Measurements from ENCODE around the gene LYRM2.

LYRM2 gene, protein sequence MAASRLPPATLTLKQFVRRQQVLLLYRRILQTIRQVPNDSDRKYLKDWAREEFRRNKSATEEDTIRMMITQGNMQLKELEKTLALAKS

DNA sequence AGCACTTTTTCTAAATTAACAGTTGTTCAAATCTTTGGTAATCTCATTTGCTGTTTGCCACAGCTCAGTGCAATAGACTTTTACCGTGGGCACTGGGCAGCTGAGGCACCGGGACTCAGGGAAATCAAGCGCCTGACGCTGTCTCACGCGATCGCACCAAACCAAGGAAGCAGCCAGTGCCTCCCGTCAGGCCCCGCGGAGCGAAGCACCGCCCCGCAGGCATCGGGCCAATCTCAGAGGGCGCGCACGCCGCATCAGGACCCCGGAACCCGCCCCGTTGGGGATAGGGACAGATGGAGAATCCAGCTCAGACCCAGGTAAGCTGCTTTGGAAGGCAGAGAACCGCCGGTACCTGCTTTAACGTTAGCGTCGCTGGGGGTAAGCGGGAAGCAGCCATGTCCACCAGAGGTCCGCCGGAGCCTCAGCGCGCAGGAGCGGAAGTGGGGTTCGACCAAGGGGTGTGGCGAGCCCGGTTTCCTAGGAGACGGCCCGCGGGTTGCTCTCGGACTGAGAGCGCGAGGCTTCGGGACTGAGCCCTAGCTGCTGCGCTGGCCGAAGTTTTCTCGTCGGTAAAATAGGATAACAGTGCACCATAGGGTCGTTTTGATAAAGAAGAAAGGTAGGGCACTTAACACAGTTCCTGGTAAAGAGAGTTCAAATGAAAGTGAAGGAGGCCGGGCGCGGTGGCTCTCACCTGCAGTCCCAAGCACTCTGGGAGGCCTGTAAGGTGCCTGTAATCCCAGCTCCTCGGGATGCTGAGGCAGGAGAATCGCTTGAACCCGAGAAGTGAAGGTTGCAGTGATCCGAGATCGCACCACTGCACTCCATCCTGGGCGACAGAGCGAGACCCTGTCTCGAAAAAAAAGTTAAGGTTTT lies at the start of gene LYRM2:
Gene LYRM2, minus strand, starts transcription at position 428 of the 876 bp plus-strand sequence. Its CDS starts 31 bp downstream, at position 397.
- peak; percentile 61 for DNase-seq (ENCODE audit: low read depth)

DNA sequence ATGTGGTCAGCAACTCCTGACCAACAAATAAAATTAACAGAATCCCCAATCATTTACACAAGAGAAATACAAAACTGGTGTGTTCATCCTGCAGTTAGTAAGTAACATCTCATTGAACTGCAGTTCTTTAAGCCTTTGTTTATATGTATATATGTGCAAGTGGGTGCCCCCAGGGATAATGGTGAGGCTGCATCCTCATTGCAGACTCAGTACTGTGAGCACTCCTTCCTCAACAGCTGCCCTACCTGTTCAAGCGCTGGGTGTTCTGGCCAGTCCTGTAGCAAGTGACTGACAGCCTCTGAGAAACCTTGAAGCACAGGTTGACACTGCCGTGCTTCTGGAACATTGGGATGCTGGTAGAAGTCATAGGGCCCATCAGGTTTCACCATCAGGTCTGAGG lies 49.8 kb upstream of the LYRM2 start:
- no peak for DNase-seq (ENCODE audit: low read depth)

DNA sequence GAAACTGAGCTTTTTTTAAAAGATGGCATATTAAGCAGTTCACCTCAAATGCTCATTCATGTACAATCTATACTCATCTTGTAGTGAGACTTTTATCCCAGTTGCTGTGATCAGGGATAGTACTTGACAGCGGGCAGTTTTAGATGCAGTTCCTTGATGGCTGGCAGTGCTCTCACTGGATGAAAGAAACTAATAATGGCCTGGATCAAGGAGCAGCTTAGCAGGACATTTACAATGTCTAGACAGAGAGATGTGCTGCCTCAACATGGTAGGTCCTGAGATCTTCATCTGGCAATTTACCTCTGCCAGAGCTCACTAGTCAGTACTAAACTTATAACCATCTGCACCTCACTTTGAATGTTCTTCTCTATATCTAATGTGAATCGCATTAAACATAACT lies 46.8 kb upstream of the LYRM2 start:
- DNase-seq (ENCODE audit: low read depth), result no peak

DNA sequence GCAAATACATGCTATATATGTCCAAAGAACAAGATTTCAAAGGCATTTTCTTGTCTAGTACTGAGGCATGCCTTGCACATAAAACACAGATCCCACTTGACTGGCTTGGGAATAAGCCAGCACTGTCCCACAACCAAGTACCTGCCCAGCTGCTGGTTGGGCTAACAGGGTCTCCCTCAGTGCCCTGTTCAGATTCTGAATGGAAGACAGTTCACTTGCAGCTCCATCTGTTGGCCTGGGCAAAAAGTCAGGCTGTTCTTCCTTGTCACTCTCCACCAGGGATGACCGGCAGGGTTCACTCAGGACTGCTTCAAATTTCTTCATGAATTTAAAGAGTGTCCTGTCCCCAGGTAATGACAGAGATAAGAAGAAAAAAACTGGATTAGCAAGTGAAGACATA lies 44.4 kb upstream of the LYRM2 start:
- DNase-seq (ENCODE audit: low read depth), result no peak

DNA sequence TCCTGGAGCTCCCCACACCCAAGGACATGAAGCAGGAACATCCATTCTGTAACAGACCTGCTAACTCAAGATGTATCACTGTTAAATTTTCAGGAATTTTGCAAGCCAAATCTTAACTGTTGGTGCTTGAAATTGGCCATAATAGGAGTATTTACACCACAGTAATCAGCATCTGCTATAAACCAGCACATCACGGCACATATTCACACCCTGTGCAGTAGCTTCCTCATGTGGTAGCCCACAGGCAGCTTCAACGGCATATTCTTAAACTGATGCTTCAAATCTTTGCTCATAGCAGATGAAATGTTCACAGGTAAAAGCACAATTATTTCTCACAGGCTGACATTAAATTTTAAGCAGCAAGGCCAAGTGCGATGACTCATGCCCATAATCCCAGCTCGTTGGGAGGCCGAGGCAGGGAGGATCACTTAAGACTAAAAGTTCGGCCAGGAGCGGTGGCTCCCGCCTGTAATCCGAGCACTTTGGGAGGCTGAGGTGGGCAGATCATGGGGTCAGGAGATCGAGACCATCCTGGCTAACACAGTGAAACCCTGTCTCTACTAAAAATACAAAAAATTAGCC lies 43.5 kb upstream of the LYRM2 start:
- no peak for DNase-seq (ENCODE audit: low read depth)

DNA sequence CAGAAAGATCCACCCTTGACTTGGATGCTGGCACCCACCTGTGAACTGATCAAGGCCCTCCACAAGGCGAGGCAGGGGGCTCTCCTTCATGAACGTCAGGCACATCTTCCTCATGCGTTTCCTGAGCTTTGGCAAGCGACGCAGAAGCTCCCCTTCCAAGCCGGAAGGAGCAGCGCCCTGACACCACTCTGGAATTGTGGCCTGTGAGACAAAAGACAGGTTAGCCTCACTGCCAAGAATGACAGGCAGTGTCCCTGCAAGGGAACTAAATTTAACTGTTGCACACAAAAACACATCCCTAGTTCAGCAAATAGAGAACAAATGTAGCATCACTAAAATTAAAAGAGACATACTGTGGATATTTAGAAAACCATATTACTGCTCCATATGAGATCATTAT lies 42.0 kb upstream of the LYRM2 start:
- DNase-seq (ENCODE audit: low read depth), result no peak

DNA sequence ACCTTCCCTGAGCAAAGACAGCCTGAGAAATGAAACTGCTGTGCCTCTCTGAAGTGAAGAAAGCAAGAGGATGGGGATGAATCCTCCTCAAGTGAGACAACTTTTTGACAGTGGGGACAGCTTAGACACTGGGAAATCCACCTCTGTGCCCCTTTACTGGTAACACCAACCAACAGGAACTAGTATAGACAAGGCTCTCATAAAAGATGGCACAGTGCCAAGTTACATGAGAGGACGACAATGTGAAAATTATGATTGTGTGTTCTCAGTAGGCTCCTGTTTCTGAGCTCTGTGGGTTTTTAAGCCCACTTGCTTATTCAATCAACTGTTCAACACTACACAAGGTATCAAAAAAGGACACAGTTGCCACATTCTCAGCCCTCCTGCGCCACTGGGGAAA lies 41.6 kb upstream of the LYRM2 start:
- no peak for DNase-seq (ENCODE audit: low read depth)

DNA sequence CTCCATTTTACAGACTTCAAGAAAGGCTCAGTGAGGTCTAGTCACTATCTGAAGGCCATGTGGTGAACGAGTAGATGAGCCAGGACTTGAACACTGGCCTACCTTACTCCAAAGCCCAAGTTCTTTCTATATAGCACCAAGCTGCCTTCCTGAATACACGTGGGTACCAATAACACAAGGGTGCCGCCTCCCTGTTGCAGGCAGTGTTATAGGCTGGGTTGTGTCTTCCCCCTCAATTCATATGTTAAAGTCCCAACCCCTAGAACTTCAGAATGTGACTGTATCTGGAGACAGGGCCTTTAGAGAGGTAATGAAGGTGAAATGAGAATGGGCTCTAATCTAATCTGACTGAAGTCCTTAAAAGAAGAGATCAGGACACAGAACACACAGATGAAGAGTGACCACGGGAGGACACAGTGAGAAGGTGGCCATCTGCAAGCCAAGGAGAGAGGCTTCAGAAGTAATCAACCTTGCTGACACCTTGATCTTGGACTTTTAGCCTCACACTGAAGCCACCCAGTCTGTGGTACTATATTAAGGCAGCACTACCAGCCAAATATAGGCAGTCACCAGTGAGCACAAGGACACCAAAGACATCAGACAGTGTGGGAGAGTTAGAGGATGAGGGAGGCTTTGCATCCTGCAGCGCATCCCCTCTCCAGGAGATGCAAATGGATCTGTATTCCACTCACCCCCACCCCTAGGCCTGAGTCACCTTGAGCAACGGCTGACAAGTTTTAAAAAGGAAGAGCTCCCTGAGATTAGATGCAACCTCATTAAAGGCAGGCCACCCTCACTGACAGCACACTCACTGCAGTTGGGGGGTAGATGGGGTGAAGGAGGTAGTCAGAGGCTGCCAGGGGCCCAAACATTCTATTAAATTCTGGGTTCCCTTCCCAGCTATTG lies 40.9 kb upstream of the LYRM2 start:
- DNase-seq (ENCODE audit: low read depth), result no peak

DNA sequence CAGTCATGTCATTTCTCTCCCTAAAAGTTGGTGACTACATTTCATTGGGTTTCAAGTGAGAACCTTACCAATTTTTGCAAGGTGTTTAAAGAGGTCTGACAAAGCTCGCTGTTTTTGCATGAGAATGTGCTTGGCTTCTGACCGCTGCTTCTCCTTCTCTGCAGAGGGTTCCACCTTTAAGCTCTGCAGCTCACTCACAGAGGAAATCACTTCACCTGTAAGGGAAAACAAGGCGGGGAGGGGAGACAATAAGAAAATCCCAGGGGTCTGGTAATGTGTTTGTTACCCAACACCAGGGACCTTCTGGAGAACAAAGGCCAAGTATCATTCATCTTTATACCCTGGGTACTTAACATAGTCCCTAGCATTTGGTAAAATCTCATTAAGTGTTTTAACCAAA lies 40.0 kb upstream of the LYRM2 start:
- DNase-seq (ENCODE audit: low read depth), result no peak

DNA sequence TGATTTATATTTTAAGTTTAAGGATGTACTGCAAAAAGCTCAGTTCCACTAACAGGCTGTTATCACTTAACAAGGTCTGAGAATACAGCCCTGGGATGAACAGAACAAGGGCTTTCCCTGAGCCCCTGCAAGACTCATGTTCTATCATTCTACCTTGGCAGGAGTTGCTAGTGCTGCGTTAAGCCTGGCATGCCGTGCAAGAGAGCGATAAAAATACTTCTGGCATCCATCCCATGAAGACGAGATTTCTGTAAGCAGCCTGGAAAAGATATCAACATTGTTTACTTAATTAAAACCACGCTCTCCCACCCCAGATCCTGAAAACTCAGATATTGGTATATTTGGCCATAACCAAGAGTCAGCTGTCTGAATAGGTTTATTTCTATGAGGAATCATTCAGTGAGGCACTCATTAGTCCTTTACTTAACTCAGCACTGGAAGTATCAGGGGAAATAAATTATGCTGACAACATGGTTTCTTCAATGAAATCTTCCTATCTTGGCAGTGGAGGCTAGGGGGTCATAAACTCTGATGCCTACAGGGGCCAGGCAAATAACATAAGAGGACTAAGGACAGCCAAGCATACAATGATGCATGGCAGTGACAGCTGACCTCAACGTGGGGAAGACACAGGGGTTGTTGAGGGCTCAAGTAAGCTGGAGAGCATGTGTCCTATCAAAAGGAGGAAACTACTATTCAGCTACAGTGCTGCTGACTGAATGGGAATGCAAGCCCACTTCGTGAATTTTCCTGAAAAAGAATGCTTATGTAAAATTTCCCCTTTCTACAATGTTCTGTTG lies 37.6 kb upstream of the LYRM2 start:
- DNase-seq (ENCODE audit: low read depth), result no peak

DNA sequence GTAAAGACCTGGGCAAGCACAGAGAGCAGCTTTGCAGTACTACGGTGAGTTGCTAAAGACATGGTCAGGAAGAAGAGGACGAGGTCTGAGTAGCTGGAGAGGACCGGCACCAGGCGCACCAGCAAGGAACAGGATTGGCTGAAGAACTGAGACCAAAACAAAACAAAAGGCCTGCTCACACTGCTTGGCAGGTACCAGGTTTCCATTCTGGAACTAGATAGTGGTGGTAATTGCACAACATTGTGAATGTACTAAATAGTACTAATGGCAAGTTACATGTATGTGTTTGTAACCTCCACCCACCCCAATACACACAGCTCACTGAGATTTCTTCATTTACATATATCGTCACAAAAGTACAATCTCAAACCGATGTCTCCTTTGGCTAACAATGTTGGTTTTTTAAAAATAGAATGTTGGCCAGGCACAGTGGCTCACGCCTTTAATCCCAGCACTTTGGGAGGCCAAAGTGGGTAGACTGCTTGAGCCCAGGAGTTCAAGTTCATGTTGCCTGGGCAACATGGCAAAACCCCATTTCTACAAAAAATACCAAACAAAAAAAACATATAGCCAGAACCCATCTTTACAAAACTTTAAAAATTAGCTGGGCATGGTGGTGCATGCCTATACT lies 32.5 kb upstream of the LYRM2 start:
- no peak for DNase-seq (ENCODE audit: low read depth)

DNA sequence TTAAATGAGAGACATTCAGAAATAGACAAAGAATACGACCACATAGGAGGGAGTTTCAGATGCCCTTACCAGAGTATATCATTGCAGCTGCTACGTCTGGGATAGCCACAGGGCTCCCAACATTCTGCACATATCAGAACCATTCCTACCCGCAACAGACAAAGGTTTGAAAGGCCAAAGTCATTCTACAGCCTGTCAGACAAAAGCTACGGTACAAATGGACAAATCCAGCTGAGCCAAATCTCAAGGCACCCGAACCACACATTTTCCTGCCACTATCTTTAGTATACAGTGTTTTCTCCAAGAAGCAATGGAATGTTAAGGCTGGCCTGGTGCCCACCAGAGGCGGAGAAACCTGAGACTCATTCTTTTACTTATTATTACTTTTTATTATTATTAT lies 30.5 kb upstream of the LYRM2 start:
- DNase-seq (ENCODE audit: low read depth), result no peak

DNA sequence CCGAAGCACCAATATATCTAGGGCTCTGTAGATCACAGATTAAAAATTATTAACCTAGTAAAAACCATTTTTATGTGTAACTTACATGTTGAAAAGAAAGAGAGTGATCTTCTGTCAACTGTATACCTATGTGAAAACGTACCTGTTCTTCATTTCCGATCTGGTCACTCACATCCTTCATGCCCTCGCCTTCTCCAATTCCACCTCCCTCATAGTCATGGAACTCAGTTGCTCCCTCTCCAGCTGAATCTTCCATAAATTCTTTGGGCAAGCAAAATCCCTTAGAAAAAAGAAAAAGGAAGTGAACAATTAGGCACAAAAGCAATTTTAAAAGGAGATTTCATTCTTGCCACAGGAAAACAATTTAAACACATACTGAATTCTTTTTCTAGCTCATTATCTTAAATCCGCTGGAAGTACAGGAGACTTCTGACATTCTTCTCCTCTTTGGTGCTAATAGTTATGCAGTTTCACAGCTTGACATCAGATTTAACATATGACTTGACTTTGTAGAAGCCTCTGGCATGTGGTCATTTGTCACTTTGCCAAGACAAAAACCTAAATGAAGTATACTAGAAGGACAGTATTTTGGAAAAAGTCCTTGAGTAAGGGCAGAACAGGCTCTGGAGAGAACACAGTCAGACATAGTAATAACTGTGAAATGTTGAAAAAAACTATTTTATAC lies 29.5 kb upstream of the LYRM2 start:
- DNase-seq (ENCODE audit: low read depth), result no peak

DNA sequence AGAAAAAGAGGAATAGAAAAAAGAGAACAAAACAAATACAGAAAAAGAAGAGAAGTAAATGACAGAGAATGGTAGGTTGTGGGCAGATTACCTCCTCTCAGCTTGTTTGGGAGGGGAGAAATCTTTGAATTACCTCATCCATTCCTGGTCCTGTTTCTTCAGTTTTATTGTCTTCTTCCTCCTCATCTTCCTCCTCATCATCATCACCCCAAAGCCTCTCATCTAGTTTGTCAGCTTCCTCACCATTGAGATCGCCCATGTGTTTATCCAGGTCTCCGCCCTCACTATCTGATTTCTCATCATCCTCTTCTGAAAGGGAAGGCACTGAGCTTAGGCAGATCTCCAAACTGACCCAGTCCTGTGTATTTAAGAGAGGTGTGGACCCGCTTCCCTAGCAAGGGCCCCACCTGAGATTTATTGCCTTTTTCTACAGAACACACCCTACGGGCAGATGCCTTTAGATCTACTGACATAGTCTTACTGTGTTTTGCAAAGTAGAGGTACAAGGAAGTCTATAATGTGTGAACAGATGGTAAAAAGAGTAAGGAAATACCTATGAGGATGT lies 24.2 kb upstream of the LYRM2 start:
- no peak for DNase-seq (ENCODE audit: low read depth)

DNA sequence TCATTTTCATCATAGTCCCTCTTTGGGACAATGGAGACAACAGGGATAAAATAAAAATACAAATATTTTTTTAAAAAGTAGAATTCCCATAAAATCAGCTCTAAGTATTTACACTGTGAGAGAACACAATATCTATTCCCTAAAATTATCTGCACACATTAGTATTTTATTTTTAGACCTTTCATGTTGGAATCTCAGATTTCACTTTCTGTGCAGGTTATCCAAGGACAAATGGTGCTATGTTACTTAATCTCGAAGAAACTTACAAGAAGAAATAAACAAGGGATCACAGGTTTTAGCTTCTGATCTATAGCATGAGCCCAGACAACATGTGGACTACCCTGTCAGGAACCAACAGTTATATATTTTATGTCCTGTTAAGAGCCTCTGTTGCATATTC lies 23.0 kb upstream of the LYRM2 start:
- DNase-seq (ENCODE audit: low read depth), result no peak

DNA sequence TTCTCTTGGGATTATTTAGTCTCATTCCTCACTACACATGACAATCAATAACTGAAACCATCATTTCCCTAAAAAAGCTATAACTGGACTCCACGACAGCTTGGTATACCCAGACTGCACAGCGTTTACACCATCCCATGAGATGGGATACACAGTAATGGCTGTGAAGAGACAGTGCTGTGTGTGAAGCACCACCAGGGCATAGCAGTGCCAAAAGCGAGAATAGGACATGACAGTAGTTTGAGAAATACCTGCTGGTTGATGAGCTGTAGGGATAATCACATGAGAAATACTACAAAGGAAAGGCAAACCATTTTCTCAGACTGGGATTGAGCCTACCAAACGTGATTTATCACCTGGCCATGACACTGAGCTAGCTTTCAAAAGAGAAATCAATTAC lies 22.4 kb upstream of the LYRM2 start:
- DNase-seq (ENCODE audit: low read depth), result no peak

DNA sequence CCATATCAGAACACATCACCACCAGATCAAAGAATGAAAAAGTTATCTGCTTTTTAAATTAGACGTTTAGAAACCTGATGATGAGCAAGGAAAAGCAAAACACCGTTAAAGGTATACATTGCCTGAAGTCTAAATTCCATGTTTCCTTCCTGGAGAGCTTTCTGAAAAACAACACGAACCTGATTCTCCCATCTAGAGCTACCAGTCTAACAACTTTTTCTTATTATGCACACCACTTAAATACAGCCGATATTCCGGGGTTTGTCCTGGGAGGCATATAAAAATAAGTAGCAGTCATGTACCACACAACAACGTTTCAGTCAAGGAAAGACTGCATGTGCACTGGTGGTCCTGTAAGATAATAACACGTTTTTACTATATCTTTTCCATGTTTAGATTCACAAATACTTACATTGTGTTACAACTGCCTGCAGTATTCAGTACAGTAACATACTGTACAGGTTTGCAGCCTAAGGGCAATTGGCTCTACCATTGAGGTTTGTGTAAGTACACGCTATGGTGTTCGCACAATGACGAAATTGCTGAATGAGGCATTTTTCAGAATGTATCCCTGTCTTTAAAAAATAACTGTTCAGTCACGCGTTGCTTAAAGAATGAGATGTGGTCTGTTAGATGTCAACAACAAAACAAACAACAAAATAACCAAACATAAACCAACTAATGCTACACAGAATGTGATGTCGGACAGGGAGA lies 19.1 kb upstream of the LYRM2 start:
- DNase-seq (ENCODE audit: low read depth), result no peak

DNA sequence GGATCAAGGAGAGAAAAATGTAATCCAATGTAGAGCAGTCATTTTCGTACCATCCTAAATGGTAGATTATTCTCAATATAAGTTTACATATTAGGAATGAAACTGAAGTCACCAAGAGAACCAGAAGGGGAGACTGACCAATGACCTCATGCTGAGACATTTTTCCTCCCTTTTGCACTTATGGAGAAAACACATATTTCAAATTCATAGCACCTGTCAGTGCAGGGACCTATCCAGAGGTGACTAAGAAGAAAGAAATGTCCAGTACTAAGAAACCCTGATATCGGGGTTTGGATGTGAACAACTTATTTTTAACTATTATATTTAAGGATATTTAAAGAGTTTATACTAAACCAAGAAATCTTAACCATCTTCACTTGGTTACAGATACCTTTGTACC lies 16.6 kb upstream of the LYRM2 start:
- DNase-seq (ENCODE audit: low read depth), result no peak

DNA sequence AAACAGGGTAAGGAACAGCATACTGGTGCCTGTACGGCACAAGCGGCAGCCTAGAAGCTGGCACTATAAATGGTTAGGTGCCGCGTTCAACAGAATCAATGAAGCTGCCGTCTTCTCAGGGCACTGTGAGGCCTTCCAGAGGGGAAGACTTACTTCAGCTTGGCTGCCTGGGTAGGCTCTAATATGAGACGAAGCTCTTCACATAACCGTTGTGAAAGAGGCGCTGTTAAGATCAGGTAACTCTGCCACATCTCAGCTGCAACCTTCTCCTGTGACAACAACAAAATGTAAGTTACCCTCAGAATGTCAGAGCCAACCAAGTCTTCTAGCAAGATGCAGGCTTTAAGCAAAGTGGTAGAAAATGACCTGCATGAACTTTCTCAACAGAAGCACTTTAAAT lies 12.0 kb upstream of the LYRM2 start:
- no peak for DNase-seq (ENCODE audit: low read depth)

DNA sequence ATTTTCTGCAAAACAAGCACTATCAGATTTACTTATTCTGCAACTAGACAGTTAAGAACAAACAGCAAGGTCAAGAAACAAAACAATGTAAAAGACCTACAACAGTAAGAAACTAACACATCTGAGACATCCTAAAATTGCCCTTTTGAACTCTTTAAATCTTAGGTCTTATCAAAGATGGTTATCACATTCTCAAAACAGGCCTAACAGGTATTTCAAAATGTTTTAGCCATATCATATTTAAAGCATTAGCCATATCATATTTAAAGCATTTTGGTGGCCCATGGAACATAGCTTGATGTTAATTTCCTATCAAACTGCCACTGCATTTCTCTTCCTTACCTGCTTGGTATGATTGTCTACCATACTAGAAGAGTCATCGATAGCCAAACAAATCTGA lies 11.1 kb upstream of the LYRM2 start:
- DNase-seq (ENCODE audit: low read depth), result no peak

Measured in CMK (cell line).